Cerebellar cortex (tissue), 1 donor: ENCODE measurements around the gene MBNL3.
"Not testable (repeated sequence)": the region's sequence is repeated elsewhere in the genome, so short reads cannot be mapped to it uniquely, and the experiment has no call there.

Source experiments
- DNase-seq: peaks from one replicate; pipeline ENCODE4 v3.0.0-alpha.2; 2015; ENCODE audit warnings: low spot score

MBNL3 gene

DNA sequence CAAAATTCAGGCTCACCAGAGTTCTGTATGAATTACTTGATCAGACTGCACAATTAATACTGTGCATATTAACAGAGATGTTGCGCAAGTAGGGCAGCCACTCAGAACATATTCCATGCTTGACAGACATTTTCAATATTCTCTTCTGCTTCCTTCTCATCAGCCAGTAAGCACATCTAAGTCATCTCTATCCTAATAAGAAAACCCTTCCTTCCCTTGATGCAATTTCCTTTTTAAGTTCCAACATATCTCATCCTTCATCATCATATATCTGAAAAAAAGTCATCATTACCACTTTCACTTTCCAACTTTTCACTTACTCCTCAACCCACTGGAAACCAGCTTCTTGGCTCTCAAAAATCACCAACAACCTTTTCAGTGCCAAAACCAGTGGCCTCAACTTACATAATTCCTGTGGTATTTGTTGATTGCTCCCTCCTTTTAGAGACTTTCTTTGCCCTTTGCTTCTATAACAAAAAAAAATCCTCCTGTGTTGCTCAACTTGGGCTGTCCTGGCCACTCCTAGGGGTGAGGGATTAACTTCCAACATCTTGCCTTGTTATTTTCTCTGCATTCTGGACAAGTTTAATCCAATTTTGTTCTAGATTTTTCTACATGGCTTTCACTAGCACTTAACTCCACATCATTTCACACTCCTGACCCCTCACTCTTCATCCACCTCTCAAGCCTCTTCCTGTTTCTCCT is 14.1 kb downstream of the MBNL3 start:
- no peak for DNase-seq

DNA sequence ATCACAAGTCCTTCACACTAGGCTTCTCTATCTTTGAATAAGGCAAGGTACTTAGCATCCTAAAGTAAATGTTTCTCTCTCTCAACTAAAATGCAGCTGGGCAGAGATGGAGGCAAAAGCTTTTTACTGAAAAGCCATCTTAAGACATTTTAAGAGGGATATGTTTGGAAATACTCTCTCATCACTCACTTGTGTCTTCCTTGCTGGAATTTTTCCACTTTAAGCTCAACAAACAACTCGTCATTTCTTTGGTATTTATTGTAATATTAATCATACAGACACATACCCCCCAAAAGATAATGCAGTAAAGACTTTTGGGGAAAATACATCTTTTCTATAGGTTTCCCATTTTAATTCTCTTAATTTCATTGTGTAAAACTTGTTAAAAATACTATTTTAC is 16.4 kb downstream of the MBNL3 start:
- DNase-seq, result no peak

DNA sequence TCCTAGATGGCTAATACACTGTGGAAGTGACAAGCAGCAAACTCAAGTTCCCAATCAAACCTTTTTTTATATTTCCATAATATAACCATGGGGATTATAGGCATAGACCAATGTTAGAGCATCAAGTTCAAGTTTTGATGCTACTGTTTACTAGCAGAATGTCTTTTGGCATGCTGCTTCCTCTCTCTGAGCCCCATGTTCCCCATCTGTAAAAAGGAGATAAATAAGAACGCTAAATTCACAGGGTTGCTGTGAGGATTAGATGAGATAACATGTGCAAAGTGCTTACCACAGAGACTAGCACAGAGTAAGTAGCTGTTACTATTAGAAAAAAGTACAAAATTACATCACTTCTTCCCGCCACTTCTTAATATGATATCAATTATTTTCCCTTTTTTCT is 18.0 kb downstream of the MBNL3 start:
- DNase-seq, result no peak

DNA sequence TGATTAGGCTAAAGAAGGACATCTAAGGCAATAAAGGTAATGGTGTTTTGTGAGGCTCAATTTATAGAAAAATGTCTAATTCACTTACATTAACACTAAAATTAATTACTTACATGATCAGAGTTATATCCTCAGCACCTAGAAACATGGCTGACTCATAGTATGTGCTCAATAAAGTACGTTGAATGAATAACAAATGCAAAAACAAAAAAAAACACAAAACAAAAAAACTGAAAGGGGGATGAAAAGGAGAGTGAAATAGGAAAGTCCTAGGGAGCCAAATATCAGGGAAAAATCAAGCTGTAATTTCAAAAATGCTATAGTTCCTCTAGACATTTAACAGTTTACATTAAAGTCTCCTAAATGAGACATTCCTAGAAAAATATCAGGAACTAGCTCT is 18.7 kb downstream of the MBNL3 start:
- no peak for DNase-seq

DNA sequence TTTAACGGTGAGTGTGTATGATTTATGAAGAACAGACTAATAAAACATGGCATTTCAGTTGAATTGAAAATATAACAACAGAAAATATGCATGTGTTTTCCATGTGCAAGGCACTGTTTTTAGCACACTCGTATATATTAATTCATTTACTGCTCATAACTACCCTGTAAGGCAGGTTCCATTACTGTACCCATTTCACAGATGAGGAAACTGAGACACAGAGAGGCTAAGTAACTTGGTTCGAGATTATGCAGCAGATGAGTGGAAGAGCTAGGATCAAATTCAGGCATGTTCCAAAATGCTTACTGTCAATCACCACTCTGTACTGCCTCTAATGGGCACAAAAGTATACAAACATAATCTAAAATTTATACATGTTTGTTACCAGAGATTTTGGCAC is 20.4 kb downstream of the MBNL3 start:
- no peak for DNase-seq

DNA sequence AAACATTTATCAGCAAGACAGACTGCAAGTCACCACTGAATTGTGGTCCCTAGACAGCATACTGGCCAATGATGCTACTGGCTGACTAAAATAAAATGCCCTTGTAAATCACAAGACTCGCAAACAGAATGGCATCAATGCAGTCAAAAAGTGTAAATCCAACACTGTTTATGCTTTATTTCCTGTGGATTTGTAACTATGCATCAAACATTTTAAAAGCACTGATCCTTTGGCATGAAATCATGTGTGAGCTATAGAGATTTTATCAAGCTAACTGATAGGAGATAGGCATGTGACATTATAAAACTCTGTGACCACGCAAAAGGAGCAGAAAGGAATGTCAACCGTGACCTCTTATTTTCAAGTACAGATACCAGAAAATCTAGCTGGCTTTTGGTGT is 20.8 kb downstream of the MBNL3 start:
- DNase-seq, result no peak

DNA sequence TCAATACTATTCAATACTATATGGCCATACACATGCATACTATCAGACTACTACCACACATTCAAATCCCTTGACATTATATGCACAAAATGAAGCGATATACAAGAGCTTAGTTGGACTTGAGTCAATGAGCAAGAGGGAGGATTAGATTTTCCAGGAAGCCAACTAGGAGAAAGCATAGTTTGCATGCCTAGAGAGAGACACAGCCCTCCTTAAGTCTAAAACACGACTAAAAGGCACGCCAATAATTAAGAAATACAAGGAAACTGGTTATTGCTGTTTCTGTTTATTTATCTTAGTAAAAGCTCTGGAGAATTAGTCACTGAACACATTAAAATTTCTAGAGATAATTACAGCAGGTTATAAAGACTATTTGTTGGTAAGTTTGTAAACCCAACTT is 21.8 kb downstream of the MBNL3 start:
- no peak for DNase-seq

DNA sequence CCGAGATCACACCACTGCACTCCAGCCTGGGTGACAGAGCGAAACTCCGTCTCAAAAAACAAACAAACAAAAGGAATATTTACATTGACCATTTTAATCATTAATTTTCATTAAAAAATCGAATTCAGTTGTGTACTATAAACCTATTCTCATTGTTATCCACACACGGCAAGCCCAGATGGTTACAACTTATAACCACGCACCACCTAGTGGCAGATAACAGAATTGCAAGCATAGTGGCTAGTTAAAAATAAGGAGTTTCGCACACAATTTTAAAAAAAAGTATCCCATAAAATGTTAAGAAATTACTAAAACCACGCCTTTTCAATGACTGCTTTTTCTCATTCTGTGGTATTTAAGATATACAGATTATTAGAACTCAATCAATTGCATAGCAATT is 25.4 kb downstream of the MBNL3 start:
- DNase-seq, result no peak

DNA sequence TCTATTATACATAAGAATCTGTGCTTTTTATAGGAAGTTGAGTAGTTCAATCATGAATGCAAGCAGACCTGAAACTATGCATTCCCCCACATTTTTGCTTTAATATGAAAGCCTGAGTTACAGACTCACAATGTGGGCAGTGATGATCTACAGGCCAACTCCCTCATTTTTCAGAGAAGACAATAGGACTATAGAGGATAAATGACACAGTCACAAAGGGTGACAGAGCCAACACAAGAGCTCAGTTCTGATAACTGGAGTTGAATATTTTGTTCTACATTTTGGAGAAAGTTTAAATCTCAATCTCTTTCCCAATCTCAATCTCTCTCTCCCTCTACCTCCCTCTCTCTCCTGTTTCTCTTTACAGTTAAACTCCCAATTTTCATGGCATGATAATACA is 27.0 kb downstream of the MBNL3 start:
- no peak for DNase-seq

DNA sequence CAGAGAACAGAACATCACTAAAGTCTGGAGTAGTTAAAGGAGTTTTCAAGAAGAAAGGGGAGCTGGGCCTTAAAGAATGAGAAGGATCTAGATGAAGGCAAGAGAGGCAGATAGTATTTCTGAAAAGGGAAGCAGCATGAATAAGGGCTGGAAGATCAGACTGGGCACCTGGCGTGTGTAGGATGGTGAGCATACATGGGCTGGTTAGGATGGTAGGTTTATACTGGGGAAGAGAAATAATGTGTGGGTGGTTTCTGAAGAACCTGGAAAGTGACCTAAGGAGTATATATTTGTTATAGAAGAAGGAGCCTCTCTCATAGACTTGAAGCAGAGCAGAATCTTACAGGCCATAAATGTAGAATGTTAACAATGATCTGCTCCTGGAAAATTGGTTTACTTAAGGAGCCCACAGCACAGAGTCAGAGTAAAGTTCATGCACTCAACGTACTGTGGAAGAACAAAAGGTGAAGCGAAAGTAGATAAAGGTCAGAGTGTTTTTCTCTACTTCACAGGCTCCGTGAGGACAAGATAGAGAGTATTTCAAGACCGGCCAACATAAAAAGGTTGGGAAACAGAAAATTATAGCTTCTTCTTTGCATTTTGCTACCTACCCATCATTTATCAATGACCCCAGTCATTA is 35.8 kb downstream of the MBNL3 start:
- DNase-seq, result no peak

DNA sequence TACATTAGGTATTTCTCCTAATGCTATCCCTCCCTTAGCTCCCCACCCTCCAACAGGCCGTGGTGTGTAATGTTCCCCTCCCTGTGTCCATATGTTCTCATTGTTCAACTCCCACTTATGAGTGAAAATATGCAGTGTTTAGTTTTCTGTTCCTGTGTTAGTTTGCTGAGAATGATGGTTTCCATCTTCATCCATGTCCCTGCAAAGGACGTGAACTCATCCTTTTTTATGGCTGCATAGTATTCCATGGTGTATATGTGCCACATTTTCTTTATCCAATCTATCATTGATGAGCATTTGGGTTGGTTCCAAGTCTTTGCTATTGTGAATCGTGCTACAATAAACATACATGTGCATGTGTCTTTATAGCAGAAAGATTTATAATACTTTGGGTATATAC is 42.9 kb downstream of the MBNL3 start:
- DNase-seq, result not testable (repeated sequence)

DNA sequence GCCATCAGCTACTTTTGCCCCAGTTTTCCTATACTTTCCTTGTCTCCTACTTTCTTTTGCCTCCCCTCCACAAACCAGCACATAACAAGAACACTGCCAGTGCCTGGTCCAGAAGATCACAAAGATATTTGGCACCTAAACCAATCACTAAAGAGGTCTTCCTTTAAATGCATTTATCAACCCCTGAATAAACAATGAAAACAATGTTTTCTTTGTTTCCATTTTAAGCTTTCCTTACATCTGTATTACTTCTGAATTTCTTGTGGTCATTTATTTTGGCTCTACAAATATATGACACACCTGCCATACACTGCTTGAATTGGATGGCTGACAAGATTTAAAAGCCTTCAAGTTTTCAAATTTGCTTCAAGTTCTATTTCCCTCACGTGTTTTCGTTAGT is 43.9 kb downstream of the MBNL3 start:
- no peak for DNase-seq

DNA sequence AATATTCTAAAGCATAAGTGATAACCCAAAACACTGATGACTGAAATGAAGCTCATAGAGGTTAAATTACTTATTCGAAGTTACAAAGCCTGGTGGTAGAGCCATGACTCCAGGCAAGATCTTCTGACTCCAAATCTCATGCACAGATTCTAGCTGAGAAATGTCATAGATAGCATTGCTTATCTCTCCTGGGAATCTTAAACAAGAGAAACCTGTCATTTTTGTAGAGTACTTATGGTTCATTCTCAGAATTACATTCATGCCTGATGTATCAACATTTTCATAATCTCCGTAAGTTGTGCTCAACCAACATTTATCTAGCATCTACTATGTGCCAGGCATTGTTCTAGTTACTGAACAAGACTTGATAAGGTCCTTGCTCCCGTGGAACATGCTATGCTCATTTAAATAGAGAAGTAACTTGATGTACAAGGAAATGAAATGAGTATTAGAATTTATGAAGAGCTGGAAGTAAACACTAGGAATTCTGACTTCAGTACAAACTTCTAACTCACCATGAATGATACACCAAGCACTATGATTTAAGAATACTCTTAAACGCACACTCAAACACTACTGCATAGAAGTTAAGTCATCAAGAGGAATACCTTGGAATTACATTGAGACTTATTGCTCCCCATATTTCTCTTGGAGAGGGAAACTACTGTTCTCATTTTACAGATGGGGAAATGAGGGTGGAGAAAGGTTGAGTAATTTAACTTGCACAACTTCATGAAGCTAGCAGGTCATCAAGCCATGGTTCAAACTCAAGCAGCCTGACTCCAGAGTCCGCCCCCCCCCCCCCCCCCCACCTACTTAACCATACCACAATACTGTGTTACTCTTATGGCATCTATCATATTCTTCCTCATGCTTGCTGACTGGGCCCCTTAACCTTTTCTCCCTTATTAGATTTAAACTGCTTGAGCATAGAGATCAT is 45.4 kb downstream of the MBNL3 start:
- no peak for DNase-seq

DNA sequence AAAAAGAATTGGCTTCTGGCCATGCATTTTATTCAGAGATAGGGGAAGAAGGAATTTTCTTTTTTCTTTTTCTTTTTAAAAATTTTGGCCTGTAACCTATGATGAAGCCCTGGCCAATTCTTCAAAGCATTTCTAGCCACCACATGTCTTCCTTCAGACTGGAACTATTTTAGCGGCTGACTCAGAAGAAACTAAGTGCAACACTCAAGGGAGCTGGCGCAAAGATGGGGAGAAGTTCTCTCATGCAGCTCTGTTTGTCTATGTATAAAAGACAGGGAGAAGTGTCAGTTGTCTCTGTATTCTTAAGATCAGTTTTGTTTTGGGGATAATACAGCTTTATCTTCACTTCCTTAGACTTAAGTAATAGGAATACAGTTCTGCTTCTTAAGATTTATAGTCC is 46.1 kb downstream of the MBNL3 start:
- no peak for DNase-seq

DNA sequence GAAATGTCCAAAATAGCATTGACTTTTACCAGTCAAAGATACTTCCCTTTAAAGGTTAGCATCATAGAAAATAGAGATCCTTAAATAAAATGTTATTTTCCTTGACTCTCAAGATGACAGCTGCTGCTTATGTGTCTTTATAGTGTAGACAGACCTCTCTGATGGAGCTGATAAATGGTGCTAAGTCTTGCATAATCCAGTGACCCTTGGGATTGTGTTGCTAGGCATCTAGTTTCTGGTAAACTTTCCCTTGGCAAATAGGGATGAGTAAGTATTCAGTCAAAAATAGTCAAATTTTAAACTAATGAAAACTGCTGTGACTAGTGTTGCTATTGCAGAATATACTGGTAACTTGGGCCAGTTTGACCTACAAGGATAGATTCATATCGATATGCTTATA is 53.6 kb downstream of the MBNL3 start:
- no peak for DNase-seq

DNA sequence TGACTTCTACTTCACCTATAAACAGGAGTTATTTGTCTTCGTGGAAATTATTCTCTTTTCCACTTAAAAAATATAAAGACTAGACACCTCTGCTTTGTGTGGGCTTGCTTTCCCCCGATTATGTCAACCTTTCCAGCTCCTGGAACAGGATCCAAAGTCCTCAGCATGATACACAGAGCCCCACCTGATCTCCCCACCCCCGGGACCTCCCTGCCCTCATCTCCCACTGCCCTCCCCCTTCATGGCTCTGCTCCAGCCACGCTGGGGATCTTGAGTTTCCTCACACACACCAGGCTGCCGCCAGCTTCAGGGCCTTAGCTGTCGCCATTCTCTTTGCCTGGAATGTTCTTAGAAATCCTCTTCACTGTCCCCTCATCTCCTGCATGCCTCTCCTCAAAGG is 55.3 kb downstream of the MBNL3 start:
- DNase-seq, result no peak

DNA sequence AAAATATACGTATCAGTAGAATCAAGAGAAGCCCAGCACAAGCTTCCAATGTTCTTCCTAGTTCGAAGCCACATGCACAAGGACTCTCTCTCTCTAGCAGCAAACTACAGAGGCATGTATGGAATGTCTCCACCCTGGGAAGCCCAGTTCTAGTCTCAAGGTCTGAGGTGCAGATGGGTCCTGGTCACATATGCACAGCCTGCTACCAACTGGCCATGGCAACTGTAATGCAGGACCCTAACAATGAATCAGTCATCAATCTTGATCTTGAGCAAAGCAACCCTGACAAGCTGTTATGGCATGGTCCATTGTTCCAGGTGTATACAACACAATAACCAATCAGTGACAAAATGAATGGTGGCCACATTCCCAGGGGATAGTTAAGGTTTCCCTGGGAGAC is 55.8 kb downstream of the MBNL3 start:
- no peak for DNase-seq

DNA sequence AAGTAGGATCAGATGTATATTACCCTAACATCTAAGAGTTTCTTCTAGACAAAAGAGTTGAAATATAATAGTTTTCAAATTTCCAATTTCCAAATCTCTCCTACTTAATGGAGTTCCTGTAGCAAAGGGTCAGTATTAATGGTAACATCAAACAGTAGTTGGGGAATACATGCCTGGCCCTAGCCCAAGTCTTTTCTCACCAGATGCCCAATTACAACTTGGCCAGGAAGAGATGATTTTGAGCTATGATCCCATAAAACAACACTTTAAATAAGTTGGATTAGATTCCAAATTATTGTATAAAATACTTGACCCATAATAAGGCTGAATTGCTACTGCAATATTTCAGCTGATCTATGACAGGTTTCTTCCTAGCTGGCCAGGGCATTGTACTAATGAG is 59.9 kb downstream of the MBNL3 start:
- no peak for DNase-seq

DNA sequence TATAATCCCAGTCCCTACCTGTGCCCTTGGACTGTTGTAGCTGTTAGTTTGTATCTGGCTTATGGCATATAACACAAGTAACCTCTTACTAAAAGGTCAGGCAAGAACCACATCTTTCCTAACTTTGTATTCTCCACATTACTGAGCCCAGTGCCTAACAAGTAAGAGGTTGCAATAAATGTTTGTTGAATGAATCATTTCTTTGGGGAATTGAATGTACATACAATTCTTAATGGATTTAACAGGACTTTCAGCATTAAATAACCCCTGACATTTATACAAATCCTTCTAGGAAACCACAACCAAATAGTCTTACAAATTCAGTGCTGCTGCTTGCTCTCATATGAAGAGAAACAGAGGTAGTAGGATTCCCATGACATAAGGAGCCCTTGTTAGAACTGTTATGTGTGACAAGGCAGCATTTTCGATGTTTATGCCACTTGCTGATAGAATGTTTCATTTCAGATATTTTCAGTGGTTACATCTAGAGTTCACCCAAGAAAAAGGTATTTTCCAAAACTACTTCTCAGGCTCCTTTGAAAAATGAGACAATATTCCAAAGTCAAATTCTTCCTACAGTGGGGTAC is 62.0 kb downstream of the MBNL3 start:
- no peak for DNase-seq

DNA sequence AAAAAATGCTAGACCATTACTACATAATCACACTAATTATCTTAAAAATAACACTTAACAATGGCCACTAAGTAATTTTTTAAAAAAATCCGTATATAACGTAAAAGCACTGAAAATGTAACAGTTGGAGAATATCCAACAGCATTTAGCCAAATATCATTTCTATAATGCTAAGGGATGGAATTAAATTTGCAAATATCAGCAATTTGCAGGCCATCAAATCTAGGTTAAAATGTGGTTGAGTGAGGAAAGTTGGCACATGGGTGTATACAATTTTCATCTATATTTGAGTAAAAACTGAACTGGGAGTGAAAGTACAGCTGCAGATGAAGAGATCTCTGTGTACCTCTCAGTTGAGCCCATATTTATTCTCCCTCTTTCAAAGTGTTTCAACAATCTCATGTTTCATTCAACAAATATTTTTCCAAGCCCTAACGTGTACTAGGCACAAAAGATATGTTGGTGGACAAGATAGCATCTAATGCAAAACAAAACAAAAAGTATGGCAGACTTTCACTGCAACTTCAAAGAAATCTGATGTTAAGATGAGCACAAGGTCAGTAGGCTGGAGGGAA is 63.0 kb downstream of the MBNL3 start:
- no peak for DNase-seq

DNA sequence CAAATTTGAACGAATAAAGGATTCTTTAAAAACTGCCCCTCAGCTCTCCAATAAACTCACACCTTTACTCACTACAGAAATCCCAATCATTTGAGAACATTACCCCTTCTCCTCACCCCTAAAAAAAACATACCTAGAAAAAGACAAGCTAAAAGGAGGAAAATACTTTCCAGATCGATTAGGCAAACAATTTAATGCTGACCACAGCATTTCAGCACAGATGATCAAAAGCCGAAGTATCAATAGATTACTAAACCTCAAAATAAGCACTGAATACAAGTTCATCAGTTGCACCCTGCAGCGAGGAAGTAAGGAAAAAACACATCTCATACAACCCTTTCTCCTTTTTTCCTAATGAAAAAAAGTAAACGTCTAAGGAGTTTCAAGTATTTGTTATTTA is 65.5 kb downstream of the MBNL3 start:
- DNase-seq, result no peak

DNA sequence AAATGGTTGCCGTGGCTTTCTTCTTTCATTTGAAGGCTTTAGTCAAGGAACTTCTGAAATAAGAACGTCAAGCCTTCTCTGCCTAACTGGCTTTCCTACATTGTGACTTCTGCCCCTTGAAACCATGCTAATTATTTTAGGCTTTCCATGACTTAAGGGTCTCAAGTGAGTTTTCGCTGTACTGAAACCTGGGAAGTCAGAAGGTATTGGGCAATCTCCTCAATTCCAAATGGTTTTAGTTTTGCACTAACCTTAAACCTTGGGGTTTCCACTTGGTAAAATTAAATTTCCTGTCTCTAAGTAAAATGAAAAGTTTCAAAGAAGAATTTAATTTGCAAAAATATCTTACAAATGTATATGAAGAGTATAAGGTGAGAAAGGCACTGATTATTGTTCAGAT is 73.8 kb downstream of the MBNL3 start:
- no peak for DNase-seq
